HepG2 (cell line): ENCODE data around the gene TERC. TPM values are rescaled to one million over a fixed set of nuclear protein-coding genes. Genes with fewer than 3 reads are reported as not detected.
A peak's percentile ranks its signal among the peaks of the same experiment; 100 is the strongest.

Source experiments
- ATAC-seq: fragments of 200-7000 bp; cut with Tn5 transposase; 3 replicates; pipeline ENCODE4 v1.9.1; 2020; ENCODE audit warnings: mild to moderate bottlenecking, moderate library complexity
- BruUV-seq: library from RNA; stranded (reverse); fragments of 400-500 nt; replicated peaks from 2 replicates; lab custom pipeline; 2021; lab: Mats Ljungman, UMichigan
- CTCF ChIA-PET: fragments of 300-600 bp; formaldehyde crosslinking; extraction: SDS; loops from one replicate; lab custom pipeline; 2021; ENCODE audit warnings: low total read pairs, inconsistent platforms, low intra/inter-chr PET ratio; lab: Yijun Ruan, JAX
- POLR2A ChIA-PET: fragments of 350-600 bp; sonication (Branson Sonifier 250); formaldehyde crosslinking; loops from one replicate; lab custom pipeline; 2020; ENCODE audit warnings: antibody characterized with exemption, inconsistent platforms; lab: Yijun Ruan, JAX
- DNase-seq: peaks from one replicate; pipeline ENCODE4 v3.0.0-alpha.2; 2015; ENCODE audit warnings: low spot score
- FAIRE-seq: peaks from 3 replicates; lab custom pipeline; 2011; peaks lifted over from hg19 to GRCh38; lab: Jason Lieb, UNC
- H2AFZ ChIP-seq: one replicate; pipeline ENCODE4 v1.6.1; 2011; ENCODE audit warnings: low read length, inconsistent platforms
- H3K27ac ChIP-seq: fragments of 300-600 bp; 3 replicates; pipeline ENCODE4 v1.8.0; 2011; ENCODE audit warnings: mixed run types, mild to moderate bottlenecking, mixed read lengths, low read length, inconsistent platforms; ENCODE audit not compliant: insufficient read depth; ENCODE audit errors: extremely low read length
- H3K27me3 ChIP-seq, 2 experiments: fragments of 200-600 bp in 1 of 2; 2 replicates in 1 of 2; 3 replicates in 1 of 2; pipeline versions ENCODE4 v1.6.0 to v1.8.0; 2011; ENCODE audit warnings: low read length in 2 of 2, mild to moderate bottlenecking in 2 of 2, moderate library complexity in 2 of 2, inconsistent platforms in 1 of 2; ENCODE audit not compliant: insufficient read depth in 2 of 2, control insufficient read depth in 1 of 2
- H3K36me3 ChIP-seq, 2 experiments: fragments of 200-600 bp in 1 of 2; replicated peaks in 1 of 2; 2 replicates in 1 of 2; 3 replicates in 1 of 2; pipeline versions ENCODE4 v1.5.1 to v1.8.0; 2011; ENCODE audit warnings: low read length in 2 of 2, inconsistent platforms in 1 of 2; ENCODE audit not compliant: insufficient read depth in 2 of 2, control insufficient read depth in 1 of 2
- H3K4me1 ChIP-seq: 2 replicates; pipeline ENCODE4 v1.5.1; 2012; ENCODE audit warnings: low read length, inconsistent platforms; ENCODE audit not compliant: insufficient read depth
- H3K4me2 ChIP-seq: 2 replicates; pipeline ENCODE4 v1.6.0; 2011; ENCODE audit warnings: low read depth, low read length, inconsistent platforms
- H3K4me3 ChIP-seq, 3 experiments: fragments of 200-600 bp in 1 of 3; sonication (generic), shearing (Covaris generic) in 1 of 3; replicated peaks in 1 of 3; 2 replicates each; pipeline ENCODE4 v1.5.1; 2011 to 2016; ENCODE audit warnings: low read length in 3 of 3, inconsistent platforms in 2 of 3, low read depth in 2 of 3, mild to moderate bottlenecking in 2 of 3, control low read depth in 1 of 3, mixed read lengths in 1 of 3; ENCODE audit not compliant: insufficient read depth in 1 of 3
- H3K79me2 ChIP-seq: one replicate; pipeline ENCODE4 v1.6.1; 2011; ENCODE audit warnings: low read length, inconsistent platforms; ENCODE audit not compliant: insufficient read depth
- H3K9ac ChIP-seq: 2 replicates; pipeline ENCODE4 v1.6.0; 2011; ENCODE audit warnings: mild to moderate bottlenecking, low read depth, low read length, inconsistent platforms; ENCODE audit not compliant: insufficient read depth
- H3K9me3 ChIP-seq: 2 replicates; pipeline ENCODE4 v1.5.1; 2012; ENCODE audit warnings: mild to moderate bottlenecking, low read length
- H4K20me1 ChIP-seq: 2 replicates; pipeline ENCODE4 v1.6.0; 2011; ENCODE audit warnings: inconsistent platforms, mild to moderate bottlenecking, low read length, moderate library complexity; ENCODE audit not compliant: insufficient read depth
- KDM2A ChIP-seq: sonication (generic); formaldehyde crosslinking; IDR thresholded peaks from 2 replicates; pipeline ENCODE4 v1.4.0; 2020; ENCODE audit warnings: low read depth, missing genetic modification reagents, borderline replicate concordance
- KLF16 ChIP-seq, 2 experiments: sonication (generic) in 1 of 2; formaldehyde crosslinking in 1 of 2; IDR thresholded peaks; 2 replicates each; pipeline versions ENCODE4 v1.6.1 to v1.8.0; 2016 to 2023; ENCODE audit warnings: missing genetic modification reagents in 2 of 2, missing compliant biosample characterization in 1 of 2
- MAF1 ChIP-seq: sonication (generic); formaldehyde crosslinking; IDR thresholded peaks from 2 replicates; pipeline ENCODE4 v1.5.0; 2020; ENCODE audit warnings: missing genetic modification reagents, borderline replicate concordance
- MAFK ChIP-seq, 2 experiments: IDR thresholded peaks in 1 of 2; conservative IDR thresholded peaks in 1 of 2; 2 replicates each; pipeline ENCODE4 v1.6.1; 2011; ENCODE audit warnings: improper control_type of control experiment in 2 of 2, low read length in 2 of 2
- MED1 ChIP-seq: sonication (generic); formaldehyde crosslinking; IDR thresholded peaks from 2 replicates; pipeline ENCODE4 v1.4.0; 2020; ENCODE audit warnings: missing genetic modification reagents
- PHF21A ChIP-seq: sonication (generic); formaldehyde crosslinking; IDR thresholded peaks from 2 replicates; pipeline ENCODE4 v1.5.0; 2020; ENCODE audit warnings: mild to moderate bottlenecking, missing genetic modification reagents
- PHF8 ChIP-seq: sonication (generic); formaldehyde crosslinking; IDR thresholded peaks from 2 replicates; pipeline ENCODE4 v1.5.0; 2020; ENCODE audit warnings: missing genetic modification reagents
- REPIN1 ChIP-seq: sonication (generic); formaldehyde crosslinking; IDR thresholded peaks from 2 replicates; pipeline ENCODE4 v1.8.0; 2022; ENCODE audit warnings: missing genetic modification reagents, low read depth, mild to moderate bottlenecking, borderline replicate concordance
- SALL1 ChIP-seq: sonication (generic); formaldehyde crosslinking; IDR thresholded peaks from 2 replicates; pipeline ENCODE4 v1.8.0; 2022; ENCODE audit warnings: mild to moderate bottlenecking, missing genetic modification reagents
- TEAD3 ChIP-seq: optimal IDR thresholded peaks from 2 replicates; pipeline ENCODE3; 2016; ENCODE audit warnings: borderline replicate concordance
- ZBTB21 ChIP-seq: sonication (generic); formaldehyde crosslinking; IDR thresholded peaks from 2 replicates; pipeline ENCODE4 v1.4.0; 2020; ENCODE audit warnings: missing genetic modification reagents
- ZBTB7B ChIP-seq: sonication (generic); formaldehyde crosslinking; IDR thresholded peaks from 2 replicates; pipeline ENCODE4 v1.4.0; 2020; ENCODE audit warnings: missing genetic modification reagents
- ZEB1 ChIP-seq: IDR thresholded peaks from 2 replicates; pipeline ENCODE4 v1.6.1; 2012; ENCODE audit warnings: mild to moderate bottlenecking, low read depth, inconsistent platforms; ENCODE audit not compliant: insufficient replicate concordance
- ZNF552 ChIP-seq: sonication (generic); formaldehyde crosslinking; IDR thresholded peaks from 2 replicates; pipeline ENCODE4 v1.9.0; 2022; ENCODE audit warnings: missing genetic modification reagents, mild to moderate bottlenecking, borderline replicate concordance
- WGBS: methylation state at CpG from one replicate; pipeline ENCODE4 v1.1.6; 2017; ENCODE audit warnings: low lambda C conversion rate; 5-methylcytosine and 5-hydroxymethylcytosine counted together
- in situ Hi-C: cut with HindIII; loops from 2 replicates; pipeline ENCODE4 v1.10.0; 2017; ENCODE audit warnings: low pct_unique_long_range_greater_than_20kb; ENCODE audit not compliant: extremely low pct_ligation_motif_present
- intact Hi-C: fragments of 100-400 bp; cut with micrococcal nuclease; formaldehyde crosslinking; loops from one replicate; pipeline ENCODE4 v1.10.0; 2022; ENCODE audit not compliant: unreplicated experiment
- polyA plus RNA-seq, 8 experiments: library from polyadenylated mRNA; depleted of rRNA in 3 of 8; stranded (reverse) in 7 of 8; unstranded in 1 of 8; fragments of >200 nt; fragmentation: Illumina TruSeq in 4 of 8; extraction: Trizol in 4 of 8; gene quantifications; 2 replicates each; pipeline versions ENCODE4 v1.2.1 to v1.2.3, GENCODE V29; 2011 to 2016; ENCODE audit warnings: low read depth in 4 of 8, missing spikeins in 1 of 8, mixed read lengths in 1 of 8; ENCODE audit not compliant: insufficient read depth in 1 of 8
- total RNA-seq, 5 experiments: library from RNA; depleted of rRNA; stranded (reverse); fragments of >200 nt; fragmentation: Illumina TruSeq; extraction: Trizol; gene quantifications; 2 replicates each; pipeline ENCODE4 v1.2.3, GENCODE V29; 2016; ENCODE audit warnings: low read depth in 1 of 5
- TF ChIP-seq, protein P1 (sequence below): sonication (generic); formaldehyde crosslinking; IDR thresholded peaks from 2 replicates; pipeline ENCODE4 v1.9.0; 2021; ENCODE audit warnings: missing genetic modification reagents, mild to moderate bottlenecking, borderline replicate concordance
- TF ChIP-seq, protein P2 (sequence below): IDR thresholded peaks from 2 replicates; pipeline ENCODE4 v1.4.0; 2020; ENCODE audit warnings: mild to moderate bottlenecking, missing genetic modification reagents
- TF ChIP-seq, protein P3 (sequence below): IDR thresholded peaks from 2 replicates; pipeline ENCODE4 v1.6.1; 2016; ENCODE audit warnings: missing compliant biosample characterization, missing genetic modification reagents, borderline replicate concordance

The TERC gene
- total and polyA plus RNA-seq, 2 of the 13 experiments (the other 11 are each of a cell fraction or from before 2014, with no cell fraction given), result 1.3 to 74.6 TPM

DNA sequence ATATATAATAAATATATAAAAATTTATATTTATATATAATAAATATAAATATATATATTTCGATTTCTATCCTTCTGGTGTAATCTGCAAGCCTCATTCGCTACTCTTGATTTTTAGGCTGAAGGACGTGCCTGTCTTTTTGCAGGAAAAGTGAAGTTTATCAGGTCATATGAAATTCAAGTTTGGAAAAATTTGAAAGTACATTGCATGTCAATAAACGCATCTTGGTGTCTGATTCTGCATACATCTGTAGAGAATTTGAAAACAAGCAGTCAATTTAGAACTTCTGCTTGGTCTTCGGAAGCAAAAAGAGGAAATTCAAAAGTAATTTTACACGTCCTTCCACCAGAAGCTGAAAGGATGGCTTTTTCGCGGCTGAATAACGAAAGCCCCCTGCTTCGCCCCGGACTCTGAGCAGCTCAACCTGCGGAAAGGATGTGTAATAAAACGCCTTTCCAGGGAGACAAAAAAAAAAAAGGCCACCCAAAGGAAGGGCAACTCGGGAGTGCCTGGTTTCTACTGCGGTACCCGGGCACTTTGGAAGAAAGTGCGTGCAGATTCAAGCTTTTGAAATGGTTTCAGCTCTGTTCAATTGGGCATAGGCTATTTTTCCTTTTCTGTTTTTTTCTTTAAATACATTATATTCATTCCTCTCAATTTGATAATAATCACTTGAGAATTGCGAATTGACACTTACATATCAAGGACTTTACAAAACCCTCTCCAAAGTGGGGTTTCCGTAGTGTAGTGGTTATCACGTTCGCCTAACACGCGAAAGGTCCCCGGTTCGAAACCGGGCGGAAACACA is 6.8 kb upstream of the TERC start:
- POLR2A ChIA-PET, result interaction anchor here (0.7 to 2.6 kb wide), 4 partner anchors 8 to 306 kb away, joined by 3 to 29 read pairs (median 4); partner anchors contain the start of genes SEC62 and TERC
- intact Hi-C loops, result loop anchor here (1.0 to 5.0 kb wide), 3 partner anchors 8 to 909 kb away; no protein-coding TSS in a partner anchor
- CTCF ChIA-PET, result no interaction called here
- 0 out of 2 replicates have a peak, but pooled peaks have one; percentile 14 for TF ChIP-seq MED1 (CRISPR knock-in tag)
- TF ChIP-seq ZEB1, result peak; percentile 68
- TF ChIP-seq, protein P1, sequence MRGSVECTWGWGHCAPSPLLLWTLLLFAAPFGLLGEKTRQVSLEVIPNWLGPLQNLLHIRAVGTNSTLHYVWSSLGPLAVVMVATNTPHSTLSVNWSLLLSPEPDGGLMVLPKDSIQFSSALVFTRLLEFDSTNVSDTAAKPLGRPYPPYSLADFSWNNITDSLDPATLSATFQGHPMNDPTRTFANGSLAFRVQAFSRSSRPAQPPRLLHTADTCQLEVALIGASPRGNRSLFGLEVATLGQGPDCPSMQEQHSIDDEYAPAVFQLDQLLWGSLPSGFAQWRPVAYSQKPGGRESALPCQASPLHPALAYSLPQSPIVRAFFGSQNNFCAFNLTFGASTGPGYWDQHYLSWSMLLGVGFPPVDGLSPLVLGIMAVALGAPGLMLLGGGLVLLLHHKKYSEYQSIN (CRISPR knock-in tag), result no peak
- TF ChIP-seq ZBTB7B (CRISPR knock-in tag), result peak; percentile 49; the same call in 1 of the 2 replicates
- peak in 1 of 2 experiments; percentile 45; a peak in 1 of 4 replicates for TF ChIP-seq KLF16 (CRISPR knock-in tag; IDR thresholded peaks at IDR 0.05)
- TF ChIP-seq MAFK (conservative IDR thresholded peaks at IDR 0.05 in 1 of 2, IDR thresholded peaks at IDR 0.05 in 1 of 2; ENCODE audit: low read length in 2 of 2), result no peak
- peak; percentile 41; the same call in 1 of the 2 replicates for TF ChIP-seq PHF8 (CRISPR knock-in tag)
- peak; percentile 62; the same call in 1 of the 2 replicates for TF ChIP-seq REPIN1 (CRISPR knock-in tag)
- TF ChIP-seq TEAD3 (CRISPR knock-in tag), result peak; percentile 7
- TF ChIP-seq ZBTB21, result no peak
- peak; percentile 81; the same call in 1 of the 2 replicates for TF ChIP-seq MAF1
- peak; percentile 61 for TF ChIP-seq SALL1 (CRISPR knock-in tag)
- no peak for TF ChIP-seq ZNF552 (CRISPR knock-in tag)
- TF ChIP-seq, protein P2, sequence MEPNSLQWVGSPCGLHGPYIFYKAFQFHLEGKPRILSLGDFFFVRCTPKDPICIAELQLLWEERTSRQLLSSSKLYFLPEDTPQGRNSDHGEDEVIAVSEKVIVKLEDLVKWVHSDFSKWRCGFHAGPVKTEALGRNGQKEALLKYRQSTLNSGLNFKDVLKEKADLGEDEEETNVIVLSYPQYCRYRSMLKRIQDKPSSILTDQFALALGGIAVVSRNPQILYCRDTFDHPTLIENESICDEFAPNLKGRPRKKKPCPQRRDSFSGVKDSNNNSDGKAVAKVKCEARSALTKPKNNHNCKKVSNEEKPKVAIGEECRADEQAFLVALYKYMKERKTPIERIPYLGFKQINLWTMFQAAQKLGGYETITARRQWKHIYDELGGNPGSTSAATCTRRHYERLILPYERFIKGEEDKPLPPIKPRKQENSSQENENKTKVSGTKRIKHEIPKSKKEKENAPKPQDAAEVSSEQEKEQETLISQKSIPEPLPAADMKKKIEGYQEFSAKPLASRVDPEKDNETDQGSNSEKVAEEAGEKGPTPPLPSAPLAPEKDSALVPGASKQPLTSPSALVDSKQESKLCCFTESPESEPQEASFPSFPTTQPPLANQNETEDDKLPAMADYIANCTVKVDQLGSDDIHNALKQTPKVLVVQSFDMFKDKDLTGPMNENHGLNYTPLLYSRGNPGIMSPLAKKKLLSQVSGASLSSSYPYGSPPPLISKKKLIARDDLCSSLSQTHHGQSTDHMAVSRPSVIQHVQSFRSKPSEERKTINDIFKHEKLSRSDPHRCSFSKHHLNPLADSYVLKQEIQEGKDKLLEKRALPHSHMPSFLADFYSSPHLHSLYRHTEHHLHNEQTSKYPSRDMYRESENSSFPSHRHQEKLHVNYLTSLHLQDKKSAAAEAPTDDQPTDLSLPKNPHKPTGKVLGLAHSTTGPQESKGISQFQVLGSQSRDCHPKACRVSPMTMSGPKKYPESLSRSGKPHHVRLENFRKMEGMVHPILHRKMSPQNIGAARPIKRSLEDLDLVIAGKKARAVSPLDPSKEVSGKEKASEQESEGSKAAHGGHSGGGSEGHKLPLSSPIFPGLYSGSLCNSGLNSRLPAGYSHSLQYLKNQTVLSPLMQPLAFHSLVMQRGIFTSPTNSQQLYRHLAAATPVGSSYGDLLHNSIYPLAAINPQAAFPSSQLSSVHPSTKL (CRISPR knock-in tag), result peak; percentile 39
- peak; percentile 40; the same call in 1 of the 2 replicates for TF ChIP-seq KDM2A
- TF ChIP-seq PHF21A, result peak; percentile 48; the same call in 1 of the 2 replicates
- TF ChIP-seq, protein P3, sequence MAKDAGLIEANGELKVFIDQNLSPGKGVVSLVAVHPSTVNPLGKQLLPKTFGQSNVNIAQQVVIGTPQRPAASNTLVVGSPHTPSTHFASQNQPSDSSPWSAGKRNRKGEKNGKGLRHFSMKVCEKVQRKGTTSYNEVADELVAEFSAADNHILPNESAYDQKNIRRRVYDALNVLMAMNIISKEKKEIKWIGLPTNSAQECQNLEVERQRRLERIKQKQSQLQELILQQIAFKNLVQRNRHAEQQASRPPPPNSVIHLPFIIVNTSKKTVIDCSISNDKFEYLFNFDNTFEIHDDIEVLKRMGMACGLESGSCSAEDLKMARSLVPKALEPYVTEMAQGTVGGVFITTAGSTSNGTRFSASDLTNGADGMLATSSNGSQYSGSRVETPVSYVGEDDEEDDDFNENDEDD, result 0 out of 2 replicates have a peak, but pooled peaks have one; percentile 1

More for the DNA sequence above, 6.8 kb upstream of the TERC start:
- peak overlapping the region; percentile 89 to 99 (median 98) for H3K4me3 ChIP-seq
- FAIRE-seq, result peak; percentile 40
- 1% methylated on average over 27 of the region's 27 CpGs for WGBS
- peak overlapping the region; percentile 93 for H2AFZ ChIP-seq
- no TSS peak for BruUV-seq
- H3K27ac ChIP-seq, result peak overlapping the region; percentile 94
- in situ Hi-C loops, result no loop called here
- H3K4me1 ChIP-seq, result peaks cover 20% of the 10 kb centered on the region
- peak; percentile 14 for ATAC-seq
- H4K20me1 ChIP-seq, result no peaks in the 10 kb centered on the region
- no peaks in the 10 kb centered on the region for H3K9me3 ChIP-seq
- peaks cover 30% of the 10 kb centered on the region for H3K79me2 ChIP-seq
- DNase-seq, result peak; percentile 79
- H3K36me3 ChIP-seq, result peaks cover 2 to 6% of the 10 kb centered on the region in 2 experiments
- H3K4me2 ChIP-seq, result peak overlapping the region; percentile 92
- H3K9ac ChIP-seq, result peak overlapping the region; percentile 92
- peaks cover 0 to 3% of the 10 kb centered on the region in 2 experiments; a peak in 1 of 5 replicates for H3K27me3 ChIP-seq
